GM21619 (cell line): ENCODE data around the gene SLC17A6.

ENCODE experiments used
- ATAC-seq: cut with Tn5 transposase; IDR thresholded peaks from one replicate; pipeline ENCODE4 v1.9.1; 2021; ENCODE audit not compliant: unreplicated experiment

SLC17A6 gene

GRCh38 chr11:22389526-22390282, 51.5 kb downstream of the SLC17A6 start:
- no peak for ATAC-seq

GRCh38 chr11:22390283-22390655, 52.1 kb downstream of the SLC17A6 start:
- ATAC-seq: no peak

- no peak for ATAC-seq
These were observed 54.4 kb downstream of the SLC17A6 start for GRCh38 chr11:22392561-22392960.

DNA sequence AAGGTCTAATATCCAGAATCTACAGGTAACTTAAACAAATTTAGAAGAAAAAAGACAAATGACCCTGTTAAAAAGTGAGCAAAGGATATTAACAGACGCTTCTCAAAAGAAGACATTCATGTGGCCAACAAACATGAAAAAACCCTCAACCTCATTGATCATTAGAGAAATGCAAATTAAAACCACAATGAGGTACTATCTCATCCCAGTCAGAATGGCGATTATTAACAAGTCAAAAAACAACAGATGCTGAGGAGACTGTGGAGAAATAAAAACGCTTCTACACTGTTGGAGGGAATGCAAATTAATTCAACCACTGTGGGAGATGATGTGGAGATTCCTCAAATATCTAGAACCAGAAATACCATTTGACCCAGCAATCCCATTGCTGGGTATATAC, 67.2 kb downstream of the SLC17A6 start:
- no peak for ATAC-seq

GRCh38 chr11:22407267-22407666, 69.1 kb downstream of the SLC17A6 start:
- ATAC-seq: no peak

GRCh38 chr11:22407921-22408320, 69.7 kb downstream of the SLC17A6 start:
- ATAC-seq: no peak

DNA sequence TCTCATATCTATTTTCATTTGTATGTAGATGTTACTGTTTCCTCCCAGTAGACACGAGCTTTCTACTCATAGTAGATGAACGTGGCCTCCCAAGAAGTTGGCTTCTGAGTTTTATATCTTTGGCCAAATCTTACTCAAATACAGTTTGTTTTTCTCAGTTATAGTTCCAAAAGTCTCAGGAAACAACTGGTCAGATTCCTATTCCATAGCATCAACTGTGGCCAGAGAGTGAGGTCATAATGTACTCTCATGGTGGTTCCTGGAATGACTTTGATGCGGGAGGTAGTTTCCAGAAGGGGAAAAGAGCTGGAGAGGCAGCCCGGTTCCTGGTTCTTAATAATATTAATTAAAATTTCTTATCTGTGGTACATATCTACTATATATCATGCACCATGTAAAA, 77.3 kb downstream of the SLC17A6 start:
- no peak for ATAC-seq

DNA sequence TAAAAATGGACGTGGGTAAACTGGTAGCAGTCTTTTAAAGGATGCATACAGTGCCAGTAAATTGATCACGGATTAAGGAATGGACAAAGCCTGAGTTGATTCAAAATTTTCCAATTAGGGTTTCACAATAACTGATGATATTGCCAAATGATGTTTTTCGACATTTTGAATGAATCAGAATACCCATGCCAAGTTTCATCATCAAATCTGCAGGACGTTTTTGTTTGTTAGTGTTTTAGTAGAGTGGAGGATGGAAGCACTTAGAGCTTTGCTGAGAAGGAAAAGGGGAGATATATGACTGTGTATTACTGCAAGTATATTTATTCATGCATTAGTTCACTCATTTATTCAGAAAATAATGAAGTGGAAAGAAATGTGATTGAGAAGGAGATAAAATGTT, 78.3 kb downstream of the SLC17A6 start:
- no peak for ATAC-seq

DNA sequence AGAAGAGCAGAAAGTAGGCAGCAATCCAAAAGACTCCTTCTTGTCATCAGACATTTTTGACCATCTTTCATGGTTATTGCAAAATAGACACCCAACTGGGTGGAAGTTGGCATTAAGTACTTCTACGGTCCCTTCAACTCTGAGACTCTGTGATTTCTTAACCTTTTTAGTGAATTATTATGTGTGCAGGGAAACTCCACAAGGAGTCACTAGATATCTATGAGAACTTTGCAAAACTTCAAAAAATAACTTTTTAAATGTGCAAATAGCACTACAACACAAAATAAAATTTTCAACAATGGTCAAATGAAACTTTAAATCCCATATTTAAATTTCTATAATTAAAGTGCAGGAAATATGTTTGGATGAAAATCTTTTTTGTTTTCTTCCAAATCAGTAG, 88.7 kb downstream of the SLC17A6 start:
- no peak for ATAC-seq
